ENCODE measurements around the gene NANOS1.

GRCh38 chr10:119049361-119049760 is 19.8 kb downstream of the NANOS1 start:
- no peak for TF ChIP-seq POLR2A (IDR thresholded peaks at IDR 0.05)
- TF ChIP-seq CTCF (IDR thresholded peaks at IDR 0.05) = no peak

Data from esophagus squamous epithelium (tissue), 4 donors.